Left colon (tissue), 2 donors: ENCODE results near the gene ACSL4. TPM values are rescaled to one million over a fixed set of nuclear protein-coding genes. Genes with fewer than 3 reads are reported as not detected.
"Not testable (repeated sequence)": the region's sequence is repeated elsewhere in the genome, so short reads cannot be mapped to it uniquely, and the experiment has no call there.

Experiments used
- ATAC-seq: fragments of 200-7000 bp; cut with Tn5 transposase; one replicate; pipeline ENCODE4 v1.9.1; 2020; ENCODE audit warnings: mild to moderate bottlenecking, moderate library complexity
- DNase-seq, 2 donors: peaks; one replicate each; pipeline ENCODE4 v3.0.0-alpha.2; 2020
- intact Hi-C, 2 donors: fragments of 100-400 bp; cut with DNase I in 1 of 2; cut with micrococcal nuclease in 1 of 2; formaldehyde crosslinking; loops; one replicate each; pipeline versions ENCODE4 v1.11.2 to v1.14.0; 2022; cut with DNase I, micrococcal nuclease
- total RNA-seq, 2 donors: library from RNA; stranded (reverse); fragmentation: NEBNext Ultra II Directional; extraction: Animal tissue kit (Norgen Biotek cat#: 25700); gene quantifications; one replicate each; pipeline ENCODE4 v1.2.1, GENCODE V29; 2021
- donor health status: DM: no; HTN: no; CAD: no.
- donor health status: DM: yes; HTN: yes; CAD: no.

Gene ACSL4
- total RNA-seq, 2 donors from 2014 or later = 11.7 to 17.5 TPM

- intact Hi-C loops = no loop called here
- no peak for ATAC-seq
- DNase-seq = no peak
Observed at GRCh38 chrX:109687903-109688302, 45.2 kb downstream of the ACSL4 start.

GRCh38 chrX:109685656-109686078 lies 47.4 kb downstream of the ACSL4 start:
- ATAC-seq (no peak), DNase-seq (no peak)
- intact Hi-C loops = no loop called here

GRCh38 chrX:109684136-109684535 lies 48.9 kb downstream of the ACSL4 start:
- no peak for ATAC-seq
- intact Hi-C loops = no loop called here
- no peak for DNase-seq

- intact Hi-C loops = no loop called here
- DNase-seq (no peak), ATAC-seq (no peak)
Observed at GRCh38 chrX:109681475-109682081, 51.5 kb downstream of the ACSL4 start.

- ATAC-seq = no peak
- DNase-seq = no peak
- intact Hi-C loops = no loop called here
Observed at GRCh38 chrX:109679820-109680219, 53.2 kb downstream of the ACSL4 start.

- intact Hi-C loops = no loop called here
- no peak for ATAC-seq
- no peak for DNase-seq
Observed at GRCh38 chrX:109672239-109672638, 60.8 kb downstream of the ACSL4 start.

GRCh38 chrX:109671170-109671569 lies 61.9 kb downstream of the ACSL4 start:
- intact Hi-C loops, DNase-seq, ATAC-seq: not testable (repeated sequence)

- intact Hi-C loops = no loop called here
- ATAC-seq = no peak
- DNase-seq = no peak
Observed at GRCh38 chrX:109667986-109668385, 65.1 kb downstream of the ACSL4 start.

GRCh38 chrX:109660435-109661143 lies 72.5 kb downstream of the ACSL4 start:
- intact Hi-C loops = no loop called here
- ATAC-seq = no peak

GRCh38 chrX:109658391-109658790 lies 74.7 kb downstream of the ACSL4 start:
- intact Hi-C loops = no loop called here
- DNase-seq (no peak), ATAC-seq (no peak)

More at GRCh38 chrX:109660435-109661143, 72.5 kb downstream of the ACSL4 start:
- DNase-seq = no peak

- ATAC-seq, intact Hi-C loops, DNase-seq: not testable (repeated sequence)
Observed at GRCh38 chrX:109657364-109657763, 75.7 kb downstream of the ACSL4 start.

- DNase-seq = no peak
- ATAC-seq = no peak
- intact Hi-C loops = no loop called here
Observed at GRCh38 chrX:109656774-109657173, 76.3 kb downstream of the ACSL4 start.

- intact Hi-C loops = no loop called here
- ATAC-seq (no peak), DNase-seq (no peak)
Observed at GRCh38 chrX:109655502-109656201, 77.4 kb downstream of the ACSL4 start.

- DNase-seq (no peak), ATAC-seq (no peak)
- intact Hi-C loops = no loop called here
Observed at GRCh38 chrX:109654516-109655109, 78.4 kb downstream of the ACSL4 start.

GRCh38 chrX:109644671-109645070 lies 88.4 kb downstream of the ACSL4 start:
- intact Hi-C loops, DNase-seq, ATAC-seq: not testable (repeated sequence)

GRCh38 chrX:109643687-109644086 lies 89.4 kb downstream of the ACSL4 start:
- ATAC-seq (no peak), DNase-seq (no peak)
- intact Hi-C loops = no loop called here

GRCh38 chrX:109638158-109638557 lies 94.9 kb downstream of the ACSL4 start:
- intact Hi-C loops = no loop called here
- no peak for ATAC-seq
- DNase-seq = no peak

GRCh38 chrX:109637477-109637876 lies 95.6 kb downstream of the ACSL4 start:
- ATAC-seq, intact Hi-C loops, DNase-seq: not testable (repeated sequence)

- intact Hi-C loops = no loop called here
- DNase-seq = no peak
- peak; percentile 54 for ATAC-seq
Observed at GRCh38 chrX:109635146-109635545, 97.9 kb downstream of the ACSL4 start.
